Measurements from ENCODE around the gene CCL18.
"Not testable (repeated sequence)": the region's sequence is repeated elsewhere in the genome, so short reads cannot be mapped to it uniquely, and the experiment has no call there.

CCL18 gene

DNA sequence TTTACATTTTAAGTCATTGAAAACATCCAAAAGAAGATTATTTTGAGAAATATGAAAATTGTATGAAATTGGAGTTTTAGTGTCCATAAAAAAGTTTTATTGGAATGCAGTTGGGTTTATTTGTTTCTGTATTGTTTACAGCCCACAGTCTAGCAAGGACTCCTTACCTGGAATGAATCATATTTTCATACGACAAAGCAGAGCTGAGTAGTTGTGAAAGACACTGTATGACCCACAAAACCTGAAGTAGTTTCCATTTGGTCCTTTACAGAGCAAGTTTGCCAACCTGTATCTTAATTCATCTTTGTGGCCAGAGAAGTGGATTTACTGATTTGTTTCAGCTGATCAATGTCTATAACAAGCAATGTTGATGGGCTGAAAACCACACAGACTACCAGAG lies 10.3 kb downstream of the CCL18 start:
- H3K4me3 ChIP-seq (ENCODE audit: low read depth, low read length): no peak overlapping the region
- ChIA-PET CTCF (interaction anchor here (1.4 kb wide), 2 partner anchors 9 to 105 kb away, joined by 4 to 6 read pairs; no protein-coding TSS in a partner anchor), POLR2A (no interaction called here)
- TF ChIP-seq, protein P1, sequence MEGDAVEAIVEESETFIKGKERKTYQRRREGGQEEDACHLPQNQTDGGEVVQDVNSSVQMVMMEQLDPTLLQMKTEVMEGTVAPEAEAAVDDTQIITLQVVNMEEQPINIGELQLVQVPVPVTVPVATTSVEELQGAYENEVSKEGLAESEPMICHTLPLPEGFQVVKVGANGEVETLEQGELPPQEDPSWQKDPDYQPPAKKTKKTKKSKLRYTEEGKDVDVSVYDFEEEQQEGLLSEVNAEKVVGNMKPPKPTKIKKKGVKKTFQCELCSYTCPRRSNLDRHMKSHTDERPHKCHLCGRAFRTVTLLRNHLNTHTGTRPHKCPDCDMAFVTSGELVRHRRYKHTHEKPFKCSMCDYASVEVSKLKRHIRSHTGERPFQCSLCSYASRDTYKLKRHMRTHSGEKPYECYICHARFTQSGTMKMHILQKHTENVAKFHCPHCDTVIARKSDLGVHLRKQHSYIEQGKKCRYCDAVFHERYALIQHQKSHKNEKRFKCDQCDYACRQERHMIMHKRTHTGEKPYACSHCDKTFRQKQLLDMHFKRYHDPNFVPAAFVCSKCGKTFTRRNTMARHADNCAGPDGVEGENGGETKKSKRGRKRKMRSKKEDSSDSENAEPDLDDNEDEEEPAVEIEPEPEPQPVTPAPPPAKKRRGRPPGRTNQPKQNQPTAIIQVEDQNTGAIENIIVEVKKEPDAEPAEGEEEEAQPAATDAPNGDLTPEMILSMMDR (IDR thresholded peaks at IDR 0.05; ENCODE audit: insufficient read depth, low read length, missing control alignments): no peak
- no peak for DNase-seq (ENCODE audit: low read depth, low spot score)

DNA sequence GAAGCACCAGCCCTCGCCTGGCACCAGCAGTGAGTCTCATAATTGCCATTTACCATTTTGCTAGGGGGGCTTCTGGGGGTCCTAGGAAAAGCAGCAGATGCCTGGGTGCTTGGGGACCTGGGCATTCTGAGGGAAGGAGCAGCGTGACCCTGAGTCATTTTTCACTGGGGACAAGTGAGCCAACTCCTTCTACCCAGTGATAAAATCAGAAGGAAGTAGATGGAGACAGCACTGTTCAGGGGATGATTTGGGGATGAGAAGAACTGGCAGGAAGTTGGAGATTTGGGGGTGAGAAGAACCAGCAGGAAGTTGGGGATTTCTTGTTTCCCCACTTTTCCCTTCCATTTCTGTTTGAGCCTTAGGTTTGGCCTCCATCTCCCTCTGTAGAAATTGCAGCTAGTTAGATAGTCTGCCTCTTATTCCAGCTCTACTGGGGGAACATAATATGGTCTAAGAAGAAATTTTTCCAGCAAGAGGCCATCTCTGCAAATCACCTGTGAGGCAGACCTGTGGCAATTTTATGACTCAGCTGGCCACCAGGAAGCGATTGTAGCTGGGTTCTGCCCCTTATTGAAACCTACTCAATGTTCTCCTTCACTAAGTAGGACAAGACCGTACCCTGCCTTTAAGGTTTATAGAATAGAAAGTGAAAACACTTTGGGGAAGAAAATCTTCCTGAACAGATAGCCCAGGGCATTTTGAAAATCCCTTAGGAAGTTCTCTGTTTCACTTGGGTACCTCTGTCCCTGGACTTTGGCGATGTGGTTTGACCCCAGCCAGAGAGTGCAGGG lies 17.8 kb downstream of the CCL18 start:
- DNase-seq (ENCODE audit: low read depth, low spot score); CTCF ChIA-PET; POLR2A ChIA-PET; H3K4me3 ChIP-seq (ENCODE audit: low read depth, low read length): not testable (repeated sequence)

DNA sequence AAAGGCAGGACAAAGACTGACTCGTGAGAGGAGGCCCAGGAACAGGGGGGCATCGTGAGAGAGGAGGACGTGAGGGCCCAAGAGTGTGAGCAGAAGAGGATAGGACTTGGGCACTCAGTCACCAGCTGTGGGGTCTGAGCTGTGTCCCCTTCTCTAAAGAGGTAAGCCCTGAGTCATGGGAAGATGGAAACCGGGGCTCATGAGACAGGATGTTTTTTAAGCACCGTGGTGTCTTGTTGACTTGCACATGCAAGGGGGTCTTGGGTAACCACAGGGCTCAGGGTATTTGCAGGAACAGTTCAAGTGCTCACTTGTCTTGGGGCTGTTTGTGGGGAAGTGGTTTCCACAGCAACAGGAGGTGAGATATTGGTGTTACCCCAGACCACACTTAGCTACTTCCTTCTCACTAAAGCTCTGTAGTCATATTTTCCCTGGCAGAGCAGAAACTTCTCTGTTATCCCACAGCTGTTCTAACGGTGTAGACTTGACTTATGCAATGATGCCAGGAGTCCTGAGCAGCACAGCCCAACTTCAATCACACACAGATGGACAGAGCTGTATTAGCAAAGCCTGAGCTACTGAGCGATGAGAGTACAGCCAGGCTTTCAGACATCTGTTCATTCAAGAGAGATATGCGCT lies 18.5 kb downstream of the CCL18 start:
- POLR2A ChIA-PET; DNase-seq (ENCODE audit: low read depth, low spot score); H3K4me3 ChIP-seq (ENCODE audit: low read depth, low read length); CTCF ChIA-PET: not testable (repeated sequence)

DNA sequence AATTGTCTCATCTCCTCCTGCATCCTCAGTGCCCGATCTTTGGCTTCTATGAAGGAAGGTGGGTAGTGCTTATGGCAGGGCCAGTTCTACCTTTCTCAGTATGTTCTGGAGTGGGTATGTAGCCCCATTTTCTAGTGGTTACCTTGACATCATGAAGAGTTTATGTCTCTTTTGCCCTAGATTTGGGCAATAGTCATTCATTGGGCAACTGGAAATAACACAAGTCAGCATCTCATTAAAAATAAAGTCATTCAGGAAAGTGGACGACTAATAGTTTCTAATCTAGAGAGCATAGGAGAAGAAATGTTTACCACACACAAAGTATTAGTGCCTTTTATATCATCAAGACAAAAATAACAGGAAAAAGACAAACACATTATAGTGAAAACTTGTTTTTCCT lies 19.6 kb downstream of the CCL18 start:
- POLR2A ChIA-PET; DNase-seq (ENCODE audit: low read depth, low spot score); H3K4me3 ChIP-seq (ENCODE audit: low read depth, low read length); CTCF ChIA-PET: not testable (repeated sequence)

- ChIA-PET POLR2A (no interaction called here), CTCF (no interaction called here)
- H3K4me3 ChIP-seq (ENCODE audit: low read depth, low read length): no peak overlapping the region
- DNase-seq (ENCODE audit: low read depth, low spot score): no peak
- TF ChIP-seq, protein P1 (IDR thresholded peaks at IDR 0.05; ENCODE audit: insufficient read depth, low read length, missing control alignments): no peak
Measured at GRCh38 chr17:36085765-36086164, 21.7 kb downstream of the CCL18 start.

DNA sequence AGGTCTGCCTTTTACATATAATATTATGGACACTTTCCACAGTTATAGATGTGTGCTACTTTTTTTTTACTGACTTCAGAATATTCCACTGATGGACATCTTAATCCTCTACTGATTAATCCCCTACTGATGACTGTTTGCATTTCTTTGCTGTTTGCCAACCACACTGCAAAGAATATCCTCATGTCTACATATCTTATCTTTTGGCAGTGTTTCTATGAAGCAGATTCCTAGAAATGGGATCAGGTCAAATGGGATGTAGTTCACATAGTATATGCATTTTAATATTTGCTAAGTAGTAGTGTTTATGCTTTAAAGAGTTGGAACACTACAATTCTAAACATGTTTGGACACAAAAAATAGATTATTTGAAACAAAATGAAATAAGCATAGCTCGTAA lies 22.7 kb downstream of the CCL18 start:
- H3K4me3 ChIP-seq (ENCODE audit: low read depth, low read length): no peak overlapping the region
- POLR2A ChIA-PET: no interaction called here
- CTCF ChIA-PET: no interaction called here
- no peak for DNase-seq (ENCODE audit: low read depth, low spot score)
- TF ChIP-seq, protein P1 (IDR thresholded peaks at IDR 0.05; ENCODE audit: insufficient read depth, low read length, missing control alignments): no peak

DNA sequence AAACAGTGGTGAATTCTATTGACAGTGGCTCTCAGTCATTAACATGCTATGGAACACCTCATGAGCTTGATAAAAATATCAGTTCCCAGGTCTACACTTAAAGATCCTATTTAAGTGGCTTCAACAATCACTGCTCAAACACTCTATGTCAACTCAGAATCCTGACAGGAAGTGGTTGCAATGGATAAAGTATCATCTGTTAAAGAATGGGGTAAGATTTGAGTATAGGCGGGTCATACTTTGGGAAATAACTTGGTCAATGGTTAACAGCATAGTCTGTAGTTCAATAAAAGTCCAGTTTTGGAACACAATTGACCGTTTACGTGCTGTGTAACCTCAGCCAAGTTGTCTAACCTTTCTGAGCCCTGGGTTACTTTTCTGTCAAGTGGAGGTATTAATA lies 23.4 kb downstream of the CCL18 start:
- H3K4me3 ChIP-seq (ENCODE audit: low read depth, low read length); DNase-seq (ENCODE audit: low read depth, low spot score); POLR2A ChIA-PET; CTCF ChIA-PET: not testable (repeated sequence)

GRCh38 chr17:36087897-36088572 lies 24.0 kb downstream of the CCL18 start:
- H3K4me3 ChIP-seq (ENCODE audit: low read depth, low read length); POLR2A ChIA-PET; CTCF ChIA-PET; DNase-seq (ENCODE audit: low read depth, low spot score): not testable (repeated sequence)
